ENCODE measurements around the gene GOLGB1. TPM values are rescaled to one million over a fixed set of nuclear protein-coding genes. Genes with fewer than 3 reads are reported as not detected.

The GOLGB1 gene
- total and polyA plus RNA-seq, 4 donors = 10.1 to 58.8 (median 33.0) TPM

- H3K9ac ChIP-seq (ENCODE audit: low read depth in 1 of 2, low read length in 2 of 2) = no peak overlapping the region
- DNase-seq (ENCODE audit: low spot score) = no peak
- H3K4me3 ChIP-seq (ENCODE audit: low read depth in 1 of 3, low read length in 3 of 3) = no peak overlapping the region
- no peaks in the 10 kb centered on the region for H3K9me3 ChIP-seq (ENCODE audit: control insufficient read depth in 4 of 4, low read length in 3 of 4)
- no peaks in the 10 kb centered on the region for H3K36me3 ChIP-seq (ENCODE audit: control insufficient read depth in 4 of 4, insufficient read depth in 3 of 4, low read depth in 1 of 4, low read length in 3 of 4)
- no peak overlapping the region for H3K27ac ChIP-seq (ENCODE audit: low read depth in 1 of 2, low read length in 2 of 2)
- peaks cover 0 to 6% (median 0%) of the 10 kb centered on the region in 4 donors for H3K4me1 ChIP-seq (ENCODE audit: control insufficient read depth in 4 of 4, insufficient read depth in 4 of 4, low read length in 3 of 4)
- H3K27me3 ChIP-seq (ENCODE audit: control insufficient read depth in 4 of 4, insufficient read depth in 4 of 4, low read length in 3 of 4) = no peaks in the 10 kb centered on the region
- TF ChIP-seq NR2F2 (IDR thresholded peaks at IDR 0.05) (no peak), MAX (IDR thresholded peaks at IDR 0.05) (no peak), FOXA1 (IDR thresholded peaks at IDR 0.05) (no peak), ZBTB33 (IDR thresholded peaks at IDR 0.05) (no peak), ATF3 (IDR thresholded peaks at IDR 0.05) (no peak), RAD21 (IDR thresholded peaks at IDR 0.05) (no peak), RXRA (IDR thresholded peaks at IDR 0.05) (no peak), EGR1 (IDR thresholded peaks at IDR 0.05; ENCODE audit: low read depth in 2 of 2) (no peak), HNF4G (IDR thresholded peaks at IDR 0.05) (no peak), GABPA (IDR thresholded peaks at IDR 0.05 in 1 of 2, conservative IDR thresholded peaks at IDR 0.05 in 1 of 2) (no peak)
Measured at GRCh38 chr3:121651684-121652083, 97.9 kb downstream of the GOLGB1 start.

GRCh38 chr3:121649645-121650044, 99.9 kb downstream of the GOLGB1 start:
- H3K4me1 ChIP-seq (ENCODE audit: control insufficient read depth in 4 of 4, insufficient read depth in 4 of 4, low read length in 3 of 4) = peaks cover 0 to 6% (median 0%) of the 10 kb centered on the region in 4 donors

GRCh38 chr3:121648219-121648958, 101.2 kb downstream of the GOLGB1 start:
- Histone ChIP-seq H3K27ac (ENCODE audit: low read depth in 1 of 2, low read length in 2 of 2) (no peak overlapping the region), H3K9me3 (ENCODE audit: control insufficient read depth in 4 of 4, low read length in 3 of 4) (no peaks in the 10 kb centered on the region), H3K36me3 (ENCODE audit: control insufficient read depth in 4 of 4, insufficient read depth in 3 of 4, low read depth in 1 of 4, low read length in 3 of 4) (peaks cover 0 to 13% (median 10%) of the 10 kb centered on the region in 4 donors), H3K27me3 (ENCODE audit: control insufficient read depth in 4 of 4, insufficient read depth in 4 of 4, low read length in 3 of 4) (no peaks in the 10 kb centered on the region), H3K4me3 (ENCODE audit: low read depth in 1 of 3, low read length in 3 of 3) (no peak overlapping the region), H3K9ac (ENCODE audit: low read depth in 1 of 2, low read length in 2 of 2) (no peak overlapping the region), H3K4me1 (ENCODE audit: control insufficient read depth in 4 of 4, insufficient read depth in 4 of 4, low read length in 3 of 4) (peaks cover 0 to 6% (median 0%) of the 10 kb centered on the region in 4 donors)
- 63% methylated on average over 6 of the region's 6 CpGs for WGBS
- DNase-seq (ENCODE audit: low spot score) = no peak
- TF ChIP-seq MAX (IDR thresholded peaks at IDR 0.05) (no peak), JUND (IDR thresholded peaks at IDR 0.05) (no peak), ATF3 (IDR thresholded peaks at IDR 0.05) (no peak), NR2F2 (IDR thresholded peaks at IDR 0.05) (peak; percentile 58), REST (IDR thresholded peaks at IDR 0.05) (no peak), FOXA2 (IDR thresholded peaks at IDR 0.05) (no peak), YY1 (IDR thresholded peaks at IDR 0.05) (no peak), EGR1 (IDR thresholded peaks at IDR 0.05; ENCODE audit: low read depth in 2 of 2) (no peak), SP1 (IDR thresholded peaks at IDR 0.05) (peak; percentile 32), TAF1 (conservative IDR thresholded peaks at IDR 0.05) (no peak), RXRA (IDR thresholded peaks at IDR 0.05) (peak; percentile 16 to 42), HNF4A (conservative IDR thresholded peaks at IDR 0.05) (peak in 1 of 2 donors; percentile 9), HNF4G (IDR thresholded peaks at IDR 0.05) (no peak), FOXA1 (IDR thresholded peaks at IDR 0.05) (no peak), CTCF (IDR thresholded peaks at IDR 0.05; ENCODE audit: low read depth, low read length, missing input control) (no peak)

More at GRCh38 chr3:121649645-121650044, 99.9 kb downstream of the GOLGB1 start:
- Histone ChIP-seq H3K27ac (ENCODE audit: low read depth in 1 of 2, low read length in 2 of 2) (no peak overlapping the region), H3K9me3 (ENCODE audit: control insufficient read depth in 4 of 4, low read length in 3 of 4) (no peaks in the 10 kb centered on the region), H3K27me3 (ENCODE audit: control insufficient read depth in 4 of 4, insufficient read depth in 4 of 4, low read length in 3 of 4) (no peaks in the 10 kb centered on the region), H3K9ac (ENCODE audit: low read depth in 1 of 2, low read length in 2 of 2) (no peak overlapping the region), H3K4me3 (ENCODE audit: low read depth in 1 of 3, low read length in 3 of 3) (no peak overlapping the region), H3K36me3 (ENCODE audit: control insufficient read depth in 4 of 4, insufficient read depth in 3 of 4, low read depth in 1 of 4, low read length in 3 of 4) (peaks cover 0 to 1% (median under 1%) of the 10 kb centered on the region in 4 donors)
- TF ChIP-seq SP1 (IDR thresholded peaks at IDR 0.05) = no peak
- TF ChIP-seq EGR1 (IDR thresholded peaks at IDR 0.05; ENCODE audit: low read depth in 2 of 2) = no peak
- TF ChIP-seq RAD21 (IDR thresholded peaks at IDR 0.05) = no peak
- TF ChIP-seq JUND (IDR thresholded peaks at IDR 0.05) = peak; percentile 28 to 51
- no peak for DNase-seq (ENCODE audit: low spot score)
